Panc1 (cell line): Measurements from ENCODE around the gene CLRN3. TPM values are rescaled to one million over a fixed set of nuclear protein-coding genes. Genes with fewer than 3 reads are reported as not detected.
A peak's percentile ranks its signal among the peaks of the same experiment; 100 is the strongest.

Source experiments
- ATAC-seq: fragments of 200-7000 bp; cut with Tn5 transposase; 2 replicates; pipeline ENCODE4 v1.9.1; 2020; ENCODE audit warnings: mild to moderate bottlenecking, moderate library complexity
- BruUV-seq: library from RNA; stranded (reverse); fragments of 400-500 nt; replicated peaks from 2 replicates; lab custom pipeline; 2021; lab: Mats Ljungman, UMichigan
- CTCF ChIA-PET: fragments of 300-600 bp; sonication (Branson Sonifier 250); formaldehyde crosslinking; loops from one replicate; lab custom pipeline; 2022; ENCODE audit warnings: antibody characterized with exemption; lab: Charles Lee
- POLR2A ChIA-PET: fragments of 300-600 bp; sonication (Branson Sonifier 250); formaldehyde crosslinking; loops from one replicate; lab custom pipeline; 2022; ENCODE audit warnings: antibody characterized with exemption; lab: Charles Lee
- DNase-seq: peaks from one replicate; pipeline ENCODE4 v3.0.0-alpha.2; 2010; ENCODE audit warnings: low read depth, low spot score
- H3K27ac ChIP-seq: 2 replicates; pipeline ENCODE4 v1.5.1; 2011; ENCODE audit warnings: mild to moderate bottlenecking, low read length, inconsistent platforms
- H3K27me3 ChIP-seq: fragments of 200-500 bp; sonication (Bioruptor generic); 2 replicates; pipeline ENCODE4 v1.6.0; 2014; ENCODE audit warnings: low read length, inconsistent platforms; ENCODE audit not compliant: control insufficient read depth, insufficient read depth
- H3K36me3 ChIP-seq: fragments of 200-500 bp; sonication (Bioruptor generic); 2 replicates; pipeline ENCODE4 v1.5.1; 2014; ENCODE audit warnings: inconsistent platforms, mild to moderate bottlenecking, low read length, moderate library complexity; ENCODE audit not compliant: control insufficient read depth, insufficient read depth
- H3K4me1 ChIP-seq: 2 replicates; pipeline ENCODE4 v1.5.1; 2011; ENCODE audit warnings: inconsistent platforms, mild to moderate bottlenecking, low read length, moderate library complexity; ENCODE audit not compliant: control insufficient read depth, insufficient read depth
- H3K4me3 ChIP-seq, 2 experiments: 2 replicates each; pipeline ENCODE4 v1.5.1; 2011 to 2012; ENCODE audit warnings: low read depth in 2 of 2, low read length in 2 of 2, mild to moderate bottlenecking in 2 of 2, inconsistent platforms in 1 of 2, moderate library complexity in 1 of 2
- H3K9me3 ChIP-seq: fragments of 200-500 bp; sonication (Bioruptor generic); 2 replicates; pipeline ENCODE4 v1.5.1; 2014; ENCODE audit warnings: low read depth, mild to moderate bottlenecking, inconsistent platforms, low read length, moderate library complexity; ENCODE audit not compliant: control insufficient read depth, insufficient read depth
- CTCF ChIP-seq: fragments of 450-650 bp; IDR thresholded peaks from 2 replicates; pipeline ENCODE4 v1.5.1; 2017; ENCODE audit warnings: mild to moderate bottlenecking
- POLR2AphosphoS5 ChIP-seq: IDR thresholded peaks from 2 replicates; pipeline ENCODE4 v1.6.1; 2012; ENCODE audit warnings: mild to moderate bottlenecking, low read depth, low read length, moderate library complexity
- REST ChIP-seq, 2 experiments: IDR thresholded peaks; 2 replicates each; pipeline ENCODE4 v1.6.1; 2011 to 2012; ENCODE audit warnings: low read depth in 2 of 2, control low read depth in 1 of 2, low read length in 1 of 2, mild to moderate bottlenecking in 1 of 2, moderate library complexity in 1 of 2; ENCODE audit not compliant: insufficient read depth in 1 of 2
- SIN3A ChIP-seq: IDR thresholded peaks from 2 replicates; pipeline ENCODE4 v1.6.1; 2012; ENCODE audit warnings: low read depth, mild to moderate bottlenecking, low read length, moderate library complexity, borderline replicate concordance; ENCODE audit not compliant: insufficient read depth
- TCF7L2 ChIP-seq: IDR thresholded peaks from 2 replicates; pipeline ENCODE4 v1.6.1; 2011; ENCODE audit warnings: mild to moderate bottlenecking, low read depth, low read length, inconsistent platforms
- in situ Hi-C: cut with HindIII; loops from 2 replicates; pipeline ENCODE4 v1.10.0; 2016; ENCODE audit warnings: low sequenced_read_pairs, low pct_unique_long_range_greater_than_20kb
- intact Hi-C: fragments of 100-400 bp; cut with micrococcal nuclease; formaldehyde crosslinking; loops from one replicate; pipeline ENCODE4 v1.10.0; 2022; ENCODE audit not compliant: unreplicated experiment
- total RNA-seq: library from RNA; stranded (reverse); gene quantifications from one replicate; pipeline ENCODE4 v1.2.1, GENCODE V29; 2021; ENCODE audit not compliant: unreplicated experiment

The CLRN3 gene
- total RNA-seq, 1 experiment from 2014 or later = not detected

GRCh38 chr10:127932521-127933270 is 40.0 kb upstream of the CLRN3 start:
- TF ChIP-seq POLR2AphosphoS5 (no peak), TCF7L2 (no peak), SIN3A (no peak), CTCF (no peak), REST (IDR thresholded peaks at IDR 0.05; ENCODE audit: insufficient read depth in 1 of 2, low read depth in 2 of 2, low read length in 1 of 2) (no peak)
- ATAC-seq = no peak
- H3K4me3 ChIP-seq = no peak overlapping the region

GRCh38 chr10:127928021-127928806 is 35.5 kb upstream of the CLRN3 start:
- Histone ChIP-seq H3K4me3 (no peak overlapping the region), H3K36me3 (no peaks in the 10 kb centered on the region), H3K9me3 (no peaks in the 10 kb centered on the region), H3K27me3 (no peaks in the 10 kb centered on the region; the same call in 1 of the 2 replicates), H3K27ac (no peak overlapping the region; the same call in 1 of the 2 replicates), H3K4me1 (peaks cover 5% of the 10 kb centered on the region)
- ChIA-PET CTCF (no interaction called here), POLR2A (no interaction called here)
- in situ Hi-C loops (no loop called here), intact Hi-C loops (no loop called here)
- ATAC-seq = peak; percentile 68
- BruUV-seq = no TSS peak
- no peak for TF ChIP-seq CTCF
- TF ChIP-seq POLR2AphosphoS5 = no peak
- no peak for TF ChIP-seq REST (IDR thresholded peaks at IDR 0.05; ENCODE audit: insufficient read depth in 1 of 2, low read depth in 2 of 2, low read length in 1 of 2)
- TF ChIP-seq SIN3A = no peak
- TF ChIP-seq TCF7L2 = no peak
- DNase-seq = no peak

More at GRCh38 chr10:127932521-127933270, 40.0 kb upstream of the CLRN3 start:
- BruUV-seq = no TSS peak
- no peaks in the 10 kb centered on the region for H3K36me3 ChIP-seq
- peaks cover 4% of the 10 kb centered on the region; the same call in 1 of the 2 replicates for H3K4me1 ChIP-seq
- ChIA-PET CTCF (no interaction called here), POLR2A (no interaction called here)
- H3K27me3 ChIP-seq = no peaks in the 10 kb centered on the region; the same call in 1 of the 2 replicates
- DNase-seq = no peak
- H3K9me3 ChIP-seq = no peaks in the 10 kb centered on the region
- in situ Hi-C loops = no loop called here
- no peak overlapping the region for H3K27ac ChIP-seq
- intact Hi-C loops = no loop called here
